WTC11 (cell line): ENCODE measurements around the gene RARB.

Experiments
- ATF2 ChIP-seq: sonication (generic); formaldehyde crosslinking; IDR thresholded peaks from 2 replicates; pipeline ENCODE4 v1.8.1; 2022; ENCODE audit warnings: low read depth, missing genetic modification reagents, borderline replicate concordance
- ATF3 ChIP-seq: sonication (generic); formaldehyde crosslinking; conservative IDR thresholded peaks from 2 replicates; pipeline ENCODE4 v1.8.1; 2022; ENCODE audit warnings: mild to moderate bottlenecking, missing genetic modification reagents
- CBFB ChIP-seq: sonication (generic); formaldehyde crosslinking; IDR thresholded peaks from 2 replicates; pipeline ENCODE4 v1.8.1; 2022; ENCODE audit warnings: mild to moderate bottlenecking, low read depth, missing genetic modification reagents
- CREB1 ChIP-seq: sonication (generic); formaldehyde crosslinking; IDR thresholded peaks from 2 replicates; pipeline ENCODE4 v1.8.0; 2023; ENCODE audit warnings: mild to moderate bottlenecking, missing genetic modification reagents
- CREM ChIP-seq: sonication (generic); formaldehyde crosslinking; IDR thresholded peaks from 2 replicates; pipeline ENCODE4 v1.8.1; 2022; ENCODE audit warnings: mild to moderate bottlenecking, missing genetic modification reagents, moderate library complexity
- CTCF ChIP-seq: fragments of 200-600 bp; IDR thresholded peaks from 2 replicates; pipeline ENCODE4 v1.8.0; 2022; ENCODE audit warnings: antibody characterized with exemption
- FOXK1 ChIP-seq: sonication (generic); formaldehyde crosslinking; IDR thresholded peaks from 2 replicates; pipeline ENCODE4 v1.8.0; 2022; ENCODE audit warnings: mild to moderate bottlenecking, moderate library complexity, missing genetic modification reagents
- NR1H2 ChIP-seq: sonication (generic); formaldehyde crosslinking; IDR thresholded peaks from 2 replicates; pipeline ENCODE4 v1.9.0; 2021; ENCODE audit warnings: mild to moderate bottlenecking, moderate library complexity, missing genetic modification reagents
- NR3C1 ChIP-seq: sonication (generic); formaldehyde crosslinking; conservative IDR thresholded peaks from 2 replicates; pipeline ENCODE4 v1.8.1; 2023; ENCODE audit warnings: low read depth, mild to moderate bottlenecking, missing genetic modification reagents
- SMAD3 ChIP-seq: sonication (generic); formaldehyde crosslinking; IDR thresholded peaks from 2 replicates; pipeline ENCODE4 v1.8.0; 2022; ENCODE audit warnings: missing genetic modification reagents, mild to moderate bottlenecking, borderline replicate concordance
- TEAD4 ChIP-seq: sonication (generic); formaldehyde crosslinking; IDR thresholded peaks from 2 replicates; pipeline ENCODE4 v1.8.0; 2022; ENCODE audit warnings: mild to moderate bottlenecking, missing genetic modification reagents
- ZNF121 ChIP-seq: sonication (generic); formaldehyde crosslinking; IDR thresholded peaks from 2 replicates; pipeline ENCODE4 v1.8.0; 2023; ENCODE audit warnings: missing genetic modification reagents
- ZNF281 ChIP-seq: sonication (generic); formaldehyde crosslinking; IDR thresholded peaks from 2 replicates; pipeline ENCODE4 v1.8.0; 2023; ENCODE audit warnings: mild to moderate bottlenecking, missing genetic modification reagents

GRCh38 chr3:25430935-25431770, 3.1 kb downstream of the RARB start:
- TF ChIP-seq NR3C1 (CRISPR knock-in tag) (no peak), SMAD3 (no peak), CTCF (no peak), ATF2 (CRISPR knock-in tag) (no peak), CREB1 (CRISPR knock-in tag) (no peak), ZNF121 (CRISPR knock-in tag) (no peak), ATF3 (CRISPR knock-in tag) (no peak), NR1H2 (no peak), FOXK1 (CRISPR knock-in tag) (no peak), ZNF281 (CRISPR knock-in tag) (no peak), TEAD4 (CRISPR knock-in tag) (no peak), CBFB (CRISPR knock-in tag) (no peak), CREM (CRISPR knock-in tag) (no peak)
